ENCODE results near the gene TCEAL3.

DNA sequence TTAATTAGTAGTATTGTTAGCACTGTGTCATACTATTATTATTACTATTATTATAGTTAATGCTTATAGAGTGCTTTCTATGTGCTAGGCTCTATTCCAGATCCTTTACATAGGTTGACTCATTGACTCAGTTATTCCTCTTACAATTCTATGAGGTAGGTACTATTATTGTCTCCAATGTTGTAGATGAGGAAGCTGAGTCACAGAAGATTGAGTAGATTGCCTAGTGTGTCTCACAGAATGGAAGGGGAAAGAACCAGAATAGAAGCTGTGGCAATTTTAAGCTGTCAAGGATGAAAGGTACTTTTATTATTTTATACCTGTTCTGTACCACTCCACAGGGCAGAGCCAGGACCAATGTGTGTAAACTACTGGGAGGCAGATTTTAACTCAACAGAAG is 19.1 kb downstream of the TCEAL3 start:
- TF ChIP-seq, protein P1, sequence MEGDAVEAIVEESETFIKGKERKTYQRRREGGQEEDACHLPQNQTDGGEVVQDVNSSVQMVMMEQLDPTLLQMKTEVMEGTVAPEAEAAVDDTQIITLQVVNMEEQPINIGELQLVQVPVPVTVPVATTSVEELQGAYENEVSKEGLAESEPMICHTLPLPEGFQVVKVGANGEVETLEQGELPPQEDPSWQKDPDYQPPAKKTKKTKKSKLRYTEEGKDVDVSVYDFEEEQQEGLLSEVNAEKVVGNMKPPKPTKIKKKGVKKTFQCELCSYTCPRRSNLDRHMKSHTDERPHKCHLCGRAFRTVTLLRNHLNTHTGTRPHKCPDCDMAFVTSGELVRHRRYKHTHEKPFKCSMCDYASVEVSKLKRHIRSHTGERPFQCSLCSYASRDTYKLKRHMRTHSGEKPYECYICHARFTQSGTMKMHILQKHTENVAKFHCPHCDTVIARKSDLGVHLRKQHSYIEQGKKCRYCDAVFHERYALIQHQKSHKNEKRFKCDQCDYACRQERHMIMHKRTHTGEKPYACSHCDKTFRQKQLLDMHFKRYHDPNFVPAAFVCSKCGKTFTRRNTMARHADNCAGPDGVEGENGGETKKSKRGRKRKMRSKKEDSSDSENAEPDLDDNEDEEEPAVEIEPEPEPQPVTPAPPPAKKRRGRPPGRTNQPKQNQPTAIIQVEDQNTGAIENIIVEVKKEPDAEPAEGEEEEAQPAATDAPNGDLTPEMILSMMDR (IDR thresholded peaks at IDR 0.05): no peak
- no peak for TF ChIP-seq POLR2A (IDR thresholded peaks at IDR 0.05)

Measured in Peyer's patch (tissue), 4 donors.